Endothelial cell of umbilical vein (primary cell): ENCODE data around the gene FKBP2. TPM values are rescaled to one million over a fixed set of nuclear protein-coding genes. Genes with fewer than 3 reads are reported as not detected.

ENCODE experiments used
- BruUV-seq: library from RNA; stranded (reverse); fragments of 400-500 nt; replicated peaks from 2 replicates; lab custom pipeline; 2021; lab: Mats Ljungman, UMichigan
- CTCF ChIA-PET: fragments of 300-600, 350-600 bp; sonication (Branson Sonifier 250); formaldehyde crosslinking; loops from one replicate; lab custom pipeline; 2021; ENCODE audit warnings: antibody characterized with exemption, inconsistent platforms; lab: Charles Lee
- POLR2A ChIA-PET: fragments of 300-600, 350-600 bp; sonication (Branson Sonifier 250); formaldehyde crosslinking; loops from one replicate; lab custom pipeline; 2021; ENCODE audit warnings: antibody characterized with exemption, inconsistent platforms; lab: Charles Lee
- DNase-seq: peaks from one replicate; pipeline ENCODE4 v3.0.0-alpha.2; 2011; ENCODE audit warnings: low read depth, low spot score
- FAIRE-seq: peaks from 2 replicates; lab custom pipeline; 2011; peaks lifted over from hg19 to GRCh38; lab: Jason Lieb, UNC
- H2AFZ ChIP-seq: 2 replicates; pipeline ENCODE4 v1.6.0; 2012; ENCODE audit warnings: low read depth, low read length, control low read depth, inconsistent platforms
- H3K27ac ChIP-seq: 2 replicates; pipeline ENCODE4 v1.5.1; 2011; ENCODE audit warnings: low read depth, mild to moderate bottlenecking, control low read depth, low read length, moderate library complexity; ENCODE audit not compliant: insufficient read depth
- H3K27me3 ChIP-seq, 2 experiments: 2 replicates each; pipeline versions ENCODE4 v1.6.0 to v1.6.1; 2011; ENCODE audit warnings: low read length in 2 of 2, mixed read lengths in 1 of 2; ENCODE audit not compliant: control insufficient read depth in 2 of 2, insufficient read depth in 2 of 2
- H3K36me3 ChIP-seq, 2 experiments: 2 replicates in 1 of 2; 3 replicates in 1 of 2; pipeline ENCODE4 v1.5.1; 2011; ENCODE audit warnings: low read length in 2 of 2, mild to moderate bottlenecking in 1 of 2, moderate library complexity in 1 of 2; ENCODE audit not compliant: control insufficient read depth in 2 of 2, insufficient read depth in 2 of 2; ENCODE audit errors: extremely low read depth in 1 of 2
- H3K4me1 ChIP-seq: 3 replicates; pipeline ENCODE4 v1.5.1; 2011; ENCODE audit warnings: mild to moderate bottlenecking, low read length; ENCODE audit not compliant: control insufficient read depth, insufficient read depth; ENCODE audit errors: extremely low read depth
- H3K4me2 ChIP-seq: 2 replicates; pipeline ENCODE4 v1.6.1; 2011; ENCODE audit warnings: low read length, control low read depth, mixed read lengths; ENCODE audit not compliant: insufficient read depth
- H3K4me3 ChIP-seq, 3 experiments: fragments of 200-600 bp in 1 of 3; sonication (generic), shearing (Covaris generic) in 1 of 3; replicated peaks in 1 of 3; 2 replicates each; pipeline ENCODE4 v1.5.1; 2011 to 2016; ENCODE audit warnings: control low read depth in 3 of 3, low read length in 3 of 3, mild to moderate bottlenecking in 2 of 3, inconsistent platforms in 1 of 3, low read depth in 1 of 3, moderate library complexity in 1 of 3; ENCODE audit not compliant: insufficient read depth in 1 of 3
- H3K79me2 ChIP-seq: 2 replicates; pipeline ENCODE4 v1.6.0; 2012; ENCODE audit warnings: low read length, inconsistent platforms; ENCODE audit not compliant: control insufficient read depth, insufficient read depth
- H3K9ac ChIP-seq: replicated peaks from 2 replicates; pipeline ENCODE3; 2011; ENCODE audit warnings: low read length, control low read depth; ENCODE audit not compliant: insufficient read depth; ENCODE audit errors: extremely low read depth
- H3K9me1 ChIP-seq: replicated peaks from 3 replicates; pipeline ENCODE4 v1.6.0; 2011; ENCODE audit warnings: mild to moderate bottlenecking, low read length; ENCODE audit not compliant: control insufficient read depth, insufficient read depth; ENCODE audit errors: extremely low read depth
- H3K9me3 ChIP-seq: replicated peaks from 2 replicates; pipeline ENCODE4 v1.5.1; 2012; ENCODE audit warnings: low read length, inconsistent platforms; ENCODE audit not compliant: control insufficient read depth, insufficient read depth
- H4K20me1 ChIP-seq: replicated peaks from 2 replicates; pipeline ENCODE3; 2011; ENCODE audit warnings: mild to moderate bottlenecking, low read length; ENCODE audit not compliant: control insufficient read depth, insufficient read depth; ENCODE audit errors: extremely low read depth
- CTCF ChIP-seq, 2 donors: IDR thresholded peaks; 1 replicate in 1 of 2; 2 replicates in 1 of 2; pipeline ENCODE4 v1.5.1; 2011; ENCODE audit warnings: low read length in 2 of 2, mild to moderate bottlenecking in 2 of 2, moderate library complexity in 2 of 2, control low read depth in 1 of 2, inconsistent platforms in 1 of 2, low read depth in 1 of 2; ENCODE audit not compliant: insufficient read depth in 1 of 2; ENCODE audit errors: extremely low read depth in 1 of 2
- EZH2 ChIP-seq: IDR thresholded peaks from 2 replicates; pipeline ENCODE4 v1.6.1; 2012; ENCODE audit warnings: borderline replicate concordance, low read depth, mild to moderate bottlenecking, moderate library complexity, low read length, inconsistent platforms; ENCODE audit not compliant: severe bottlenecking
- FOS ChIP-seq: IDR thresholded peaks from 2 replicates; pipeline ENCODE4 v1.6.1; 2011; ENCODE audit warnings: mild to moderate bottlenecking, low read length, moderate library complexity, borderline replicate concordance; ENCODE audit not compliant: insufficient read depth
- GATA2 ChIP-seq: IDR thresholded peaks from 2 replicates; pipeline ENCODE4 v1.7.0; 2011; ENCODE audit warnings: low read depth, mild to moderate bottlenecking, moderate library complexity, mixed read lengths, low read length; ENCODE audit not compliant: insufficient read length, insufficient read depth
- JUN ChIP-seq: IDR thresholded peaks from 2 replicates; pipeline ENCODE4 v1.6.1; 2011; ENCODE audit warnings: borderline replicate concordance, low read depth; ENCODE audit not compliant: insufficient read length, insufficient read depth
- MAX ChIP-seq: IDR thresholded peaks from 2 replicates; pipeline ENCODE4 v1.6.1; 2011; ENCODE audit not compliant: insufficient read depth, insufficient read length
- MYC ChIP-seq: IDR thresholded peaks from one replicate; pipeline ENCODE4 v1.6.1; 2011; ENCODE audit warnings: mild to moderate bottlenecking, low read depth, low read length
- POLR2A ChIP-seq: IDR thresholded peaks from 2 replicates; pipeline ENCODE4 v1.6.1; 2012; ENCODE audit warnings: low read depth, mild to moderate bottlenecking, control low read depth, low read length
- POLR2AphosphoS5 ChIP-seq: IDR thresholded peaks from 2 replicates; pipeline ENCODE4 v1.6.1; 2012; ENCODE audit warnings: low read depth, mild to moderate bottlenecking, control low read depth, low read length, moderate library complexity; ENCODE audit not compliant: insufficient read depth
- dilution Hi-C: fragments of 300-500 bp; cut with MboI; formaldehyde crosslinking; loops from one replicate; pipeline ENCODE4 v1.15.0; 2019; ENCODE audit warnings: low sequenced_read_pairs; ENCODE audit not compliant: extremely low pct_ligation_motif_present
- intact Hi-C: fragments of 100-400 bp; cut with micrococcal nuclease; formaldehyde crosslinking; loops from one replicate; pipeline ENCODE4 v1.10.0; 2022
- polyA plus RNA-seq, 4 experiments: library from polyadenylated mRNA; depleted of rRNA in 3 of 4; stranded (reverse) in 3 of 4; unstranded in 1 of 4; fragments of >200 nt; gene quantifications; 2 replicates each; pipeline versions ENCODE4 v1.2.1 to v1.2.3, GENCODE V29; 2011 to 2012; ENCODE audit warnings: missing spikeins in 1 of 4
- total RNA-seq: library from RNA; stranded (reverse); gene quantifications from 2 replicates; pipeline ENCODE4 v1.2.3, GENCODE V29; 2021

The FKBP2 gene
- total and polyA plus RNA-seq, 2 donors (not counting 3 experiments of a cell fraction or from before 2014, with no cell fraction given) = 48.5 to 74.4 TPM

GRCh38 chr11:64233913-64234586 is 6.8 kb upstream of the FKBP2 start, which contains the start of gene VEGFB:
Gene VEGFB (plus strand): TSS chr11:64234584. CDS start chr11:64234834, 250 bp downstream.
- peak within 1 kb of the TSS; percentile 39 for H2AFZ ChIP-seq
- intact Hi-C loops (loop anchor here (5.0 kb wide), 1 partner anchor 47 kb away; the partner anchor contains the start of gene STIP1), dilution Hi-C loops (no loop called here)
- TF ChIP-seq POLR2AphosphoS5 (peak; percentile 47), MAX (no peak), EZH2 (no peak)
- H3K4me1 ChIP-seq = peaks cover 10% of the 10 kb centered on the region
- ChIA-PET POLR2A (no interaction called here), CTCF (interaction anchor here (1.9 to 2.1 kb wide), 2 partner anchors 30 to 67 kb away, joined by 6 to 10 read pairs; no protein-coding TSS in a partner anchor)
- no peaks in the 10 kb centered on the region for H3K27me3 ChIP-seq
- H3K4me2 ChIP-seq = peak within 1 kb of the TSS; percentile 71
- no TSS peak for BruUV-seq
- H3K9me1 ChIP-seq = no peaks in the 10 kb centered on the region
- no peaks in the 10 kb centered on the region for H4K20me1 ChIP-seq
- FAIRE-seq (peak; percentile 64), DNase-seq (peak; percentile 48)
- no peaks in the 10 kb centered on the region for H3K9me3 ChIP-seq
- H3K9ac ChIP-seq = peak within 1 kb of the TSS; percentile 6
- peaks cover 6 to 8% of the 10 kb centered on the region in 2 experiments for H3K36me3 ChIP-seq
- H3K79me2 ChIP-seq = no peaks in the 10 kb centered on the region
- no peak within 1 kb of the TSS for H3K27ac ChIP-seq
- H3K4me3 ChIP-seq = peak within 1 kb of the TSS; percentile 48 to 63 (median 51)

- H3K9ac ChIP-seq = peak overlapping the region; percentile 6
Observed at GRCh38 chr11:64234647-64235379, 6.1 kb upstream of the FKBP2 start.

More at GRCh38 chr11:64234647-64235379, 6.1 kb upstream of the FKBP2 start:
- FAIRE-seq = no peak
- no peak for DNase-seq
- POLR2A ChIA-PET = no interaction called here
- Histone ChIP-seq H3K9me3 (no peaks in the 10 kb centered on the region), H3K9me1 (no peaks in the 10 kb centered on the region), H3K36me3 (peaks cover 6 to 8% of the 10 kb centered on the region in 2 experiments), H3K27me3 (no peaks in the 10 kb centered on the region), H2AFZ (no peak overlapping the region), H3K4me3 (peak overlapping the region; percentile 48 to 63 (median 51)), H3K27ac (no peak overlapping the region), H4K20me1 (no peaks in the 10 kb centered on the region), H3K4me1 (peaks cover 10% of the 10 kb centered on the region), H3K79me2 (no peaks in the 10 kb centered on the region), H3K4me2 (peak overlapping the region; percentile 71)
- CTCF ChIA-PET = interaction anchor here (1.9 to 2.1 kb wide), 3 partner anchors 30 to 66 kb away, joined by 6 to 10 read pairs (median 7); no protein-coding TSS in a partner anchor
- dilution Hi-C loops = no loop called here
- intact Hi-C loops = loop anchor here (5.0 kb wide), 1 partner anchor 48 kb away; the partner anchor contains the start of gene STIP1
- no peak for TF ChIP-seq FOS
- TF ChIP-seq POLR2AphosphoS5 = no peak
- TF ChIP-seq MAX = no peak
- no peak for TF ChIP-seq POLR2A
- no peak for TF ChIP-seq GATA2
- no peak for TF ChIP-seq EZH2
- TF ChIP-seq CTCF (IDR thresholded peaks at IDR 0.05; ENCODE audit: extremely low read depth in 1 of 2, insufficient read depth in 1 of 2, low read depth in 1 of 2, low read length in 2 of 2) = no peak
- no peak for TF ChIP-seq JUN
- no peak for TF ChIP-seq MYC
- no TSS peak for BruUV-seq
